Right lobe of liver (tissue), 4 donors: Measurements from ENCODE around the gene USP48.

Source experiments
- CTCF ChIP-seq, 4 donors: fragments of 200-600 bp in 3 of 4; fragments of 450-650 bp in 1 of 4; IDR thresholded peaks; one replicate each; pipeline versions ENCODE4 v1.5.1 to v1.8.0; 2016 to 2022; ENCODE audit warnings: antibody characterized with exemption in 4 of 4, mild to moderate bottlenecking in 2 of 4
- POLR2A ChIP-seq: fragments of 450-650 bp; IDR thresholded peaks from one replicate; pipeline ENCODE4 v1.6.1; 2017; ENCODE audit warnings: antibody characterized with exemption, mild to moderate bottlenecking
- donor health status: DM: no; HTN: no; CAD: no.
- donor health status: DM: no; HTN: no; CAD: no.
- donor health status: DM: no; HTN: yes; CAD: no.

- TF ChIP-seq CTCF (IDR thresholded peaks at IDR 0.05) (no peak), POLR2A (no peak)
Observed at GRCh38 chr1:21673277-21673780, 109.6 kb downstream of the USP48 start.
